Pancreas (tissue), 10 donors: ENCODE results near the gene DNAJC1. TPM values are rescaled to one million over a fixed set of nuclear protein-coding genes. Genes with fewer than 3 reads are reported as not detected.

ENCODE experiments used
- ATAC-seq, 4 donors: fragments of 200-7000 bp; cut with Tn5 transposase; one replicate each; pipeline versions ENCODE4 v1.8.0 to v1.9.1; 2020; ENCODE audit warnings: mild to moderate bottlenecking in 4 of 4, moderate library complexity in 4 of 4
- DNase-seq, 6 donors: peaks; one replicate each; pipeline ENCODE4 v3.0.0-alpha.2; 2020
- FAIRE-seq: peaks from 2 replicates; lab custom pipeline; 2012; peaks lifted over from hg19 to GRCh38; lab: Jason Lieb, UNC
- H3K27ac ChIP-seq, 4 donors: fragments of 200-600 bp; sonication (generic); 1 replicate in 3 of 4; 2 replicates in 1 of 4; pipeline versions ENCODE4 v1.5.0 to v1.8.0; 2020
- H3K27me3 ChIP-seq, 4 donors: fragments of 200-600 bp; one replicate each; pipeline ENCODE4 v1.8.0; 2021
- H3K36me3 ChIP-seq, 3 donors: fragments of 200-600 bp; sonication (generic) in 1 of 3; one replicate each; pipeline versions ENCODE4 v1.5.0 to v1.8.0; 2020 to 2021
- H3K4me1 ChIP-seq, 3 donors: fragments of 200-600 bp; one replicate each; pipeline ENCODE4 v1.8.0; 2021
- H3K4me3 ChIP-seq, 4 donors: fragments of 200-600 bp; sonication (generic) in 2 of 4; one replicate each; pipeline versions ENCODE4 v1.5.0 to v1.8.0; 2020 to 2021
- H3K9me3 ChIP-seq, 4 donors: fragments of 200-600 bp; one replicate each; pipeline ENCODE4 v1.8.0; 2021
- WGBS, 2 donors: extraction: QIAGEN DNeasy Blood & Tissue Kit; methylation state at CpG; one replicate each; pipeline ENCODE4 v1.1.7; 2013; 5-methylcytosine and 5-hydroxymethylcytosine counted together
- intact Hi-C, 3 donors: fragments of 100-400 bp; cut with DNase I; formaldehyde crosslinking; loops; one replicate each; pipeline versions ENCODE4 v1.11.1 to v1.14.2; 2022
- polyA plus RNA-seq, 2 donors: library from polyadenylated mRNA; stranded (reverse); fragments of 200-250 nt; gene quantifications; one replicate each; pipeline ENCODE4 v1.2.3, GENCODE V29; 2013
- total RNA-seq, 6 donors: library from RNA; stranded (reverse); fragmentation: NEBNext Ultra II Directional in 4 of 6; extraction: Animal tissue kit (Norgen Biotek cat#: 25700) in 4 of 6; gene quantifications; one replicate each; pipeline versions ENCODE4 v1.2.1 to v1.2.4, GENCODE V29; 2021 to 2023
- TF ChIP-seq, protein P1 (sequence below), 4 donors: fragments of 200-600 bp; sonication (generic) in 3 of 4; IDR thresholded peaks; one replicate each; pipeline versions ENCODE4 v1.5.0 to v1.8.0; 2021; ENCODE audit warnings: antibody characterized with exemption in 4 of 4
- donor health status: healthy with polysubstance abuse.
- donor health status: DM: no; HTN: no; CAD: no; lungs with moderate emphysema.
- donor health status: DM: no; HTN: no; CAD: no.
- donor health status: control.
- donor health status: control.
- donor health status: Bipolar disorder and iron deficiency.
- donor health status: DM: yes; HTN: yes; CAD: no.
- donor health status: DM: no; HTN: no; CAD: no.
- donor health status: DM: no; HTN: no; CAD: no.
- donor health status: DM: yes; HTN: yes; CAD: no.

Gene DNAJC1
- total and polyA plus RNA-seq, 8 donors = 16.7 to 30.7 (median 22.7) TPM

DNA sequence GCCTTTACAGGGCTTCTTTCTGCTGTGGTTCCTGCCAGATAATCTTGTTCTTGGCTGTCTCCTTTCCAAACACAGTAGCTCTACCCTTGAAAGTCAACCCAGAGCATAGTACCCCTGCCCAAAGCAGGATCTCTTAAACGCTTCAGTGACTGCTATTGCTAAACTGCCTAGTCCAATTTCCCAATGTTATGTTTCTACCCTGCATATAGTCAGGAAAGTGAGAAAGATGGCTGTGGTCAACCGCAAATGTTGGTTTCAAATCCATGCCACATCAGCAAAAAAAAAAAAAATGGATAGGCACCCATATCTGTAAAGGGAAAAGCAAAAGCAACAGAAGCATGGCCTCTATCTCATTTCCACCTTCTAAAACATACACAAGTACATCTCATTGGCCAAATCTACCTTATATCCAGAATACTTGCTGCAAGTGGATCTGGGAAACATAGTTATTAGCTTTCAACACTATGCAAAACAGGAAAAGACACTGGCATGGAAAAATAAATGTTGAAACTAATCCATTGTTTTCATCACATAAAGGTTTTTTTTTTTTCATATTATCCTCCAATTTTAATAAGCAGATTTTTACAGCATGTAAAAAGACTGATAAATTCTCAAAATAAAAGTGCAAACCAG lies 59.8 kb downstream of the DNAJC1 start:
- H3K4me1 ChIP-seq = peaks cover 0 to 6% (median 0%) of the 10 kb centered on the region in 3 donors
- TF ChIP-seq, protein P1, sequence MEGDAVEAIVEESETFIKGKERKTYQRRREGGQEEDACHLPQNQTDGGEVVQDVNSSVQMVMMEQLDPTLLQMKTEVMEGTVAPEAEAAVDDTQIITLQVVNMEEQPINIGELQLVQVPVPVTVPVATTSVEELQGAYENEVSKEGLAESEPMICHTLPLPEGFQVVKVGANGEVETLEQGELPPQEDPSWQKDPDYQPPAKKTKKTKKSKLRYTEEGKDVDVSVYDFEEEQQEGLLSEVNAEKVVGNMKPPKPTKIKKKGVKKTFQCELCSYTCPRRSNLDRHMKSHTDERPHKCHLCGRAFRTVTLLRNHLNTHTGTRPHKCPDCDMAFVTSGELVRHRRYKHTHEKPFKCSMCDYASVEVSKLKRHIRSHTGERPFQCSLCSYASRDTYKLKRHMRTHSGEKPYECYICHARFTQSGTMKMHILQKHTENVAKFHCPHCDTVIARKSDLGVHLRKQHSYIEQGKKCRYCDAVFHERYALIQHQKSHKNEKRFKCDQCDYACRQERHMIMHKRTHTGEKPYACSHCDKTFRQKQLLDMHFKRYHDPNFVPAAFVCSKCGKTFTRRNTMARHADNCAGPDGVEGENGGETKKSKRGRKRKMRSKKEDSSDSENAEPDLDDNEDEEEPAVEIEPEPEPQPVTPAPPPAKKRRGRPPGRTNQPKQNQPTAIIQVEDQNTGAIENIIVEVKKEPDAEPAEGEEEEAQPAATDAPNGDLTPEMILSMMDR (IDR thresholded peaks at IDR 0.05) = no peak
- 91 to 94% methylated on average over 2 of the region's 2 CpGs for WGBS, 2 donors
- FAIRE-seq (no peak), DNase-seq (no peak), ATAC-seq (no peak)
- H3K27ac ChIP-seq = no peak overlapping the region
- intact Hi-C loops = no loop called here
- no peaks in the 10 kb centered on the region for H3K9me3 ChIP-seq
- H3K36me3 ChIP-seq = no peaks in the 10 kb centered on the region
- no peak overlapping the region for H3K4me3 ChIP-seq
- no peaks in the 10 kb centered on the region for H3K27me3 ChIP-seq

DNA sequence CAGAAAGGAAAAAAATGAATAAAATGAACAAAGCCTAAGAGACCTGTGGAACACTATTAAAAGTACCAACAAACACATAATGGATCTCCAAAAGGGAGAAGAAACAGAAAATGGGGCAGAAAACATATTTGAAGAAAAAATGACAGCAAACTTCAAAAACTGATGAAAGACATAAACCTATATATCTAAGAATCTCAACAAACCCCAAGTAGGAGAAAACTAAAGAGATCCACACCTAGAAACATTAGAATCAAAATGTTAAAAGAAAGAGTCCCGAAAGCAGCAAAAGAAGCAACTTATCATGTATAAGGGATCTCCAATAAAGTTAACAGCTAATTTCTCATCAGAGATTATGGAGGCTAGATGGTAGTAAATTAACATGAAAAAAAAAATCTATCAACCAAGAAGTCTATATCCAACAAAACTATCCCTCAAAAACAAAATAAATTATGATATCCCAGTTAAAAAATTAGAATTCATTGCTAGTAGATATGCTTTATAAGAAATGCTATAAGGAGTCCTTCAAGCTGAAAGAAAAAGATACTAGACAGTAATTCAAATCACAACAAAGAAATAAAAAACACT lies 68.0 kb downstream of the DNAJC1 start:
- H3K4me1 ChIP-seq = peaks cover 0 to 5% (median 0%) of the 10 kb centered on the region in 3 donors
- H3K9me3 ChIP-seq = no peaks in the 10 kb centered on the region
- no peaks in the 10 kb centered on the region for H3K27me3 ChIP-seq
- intact Hi-C loops = no loop called here
- no peak for ATAC-seq
- TF ChIP-seq, protein P1 (IDR thresholded peaks at IDR 0.05) = no peak
- WGBS, 2 donors = 94 to 97% methylated on average over 1 of the region's 1 CpG
- no peak overlapping the region for H3K4me3 ChIP-seq
- no peak for DNase-seq
- H3K27ac ChIP-seq = no peak overlapping the region
- FAIRE-seq = no peak
- no peaks in the 10 kb centered on the region for H3K36me3 ChIP-seq

DNA sequence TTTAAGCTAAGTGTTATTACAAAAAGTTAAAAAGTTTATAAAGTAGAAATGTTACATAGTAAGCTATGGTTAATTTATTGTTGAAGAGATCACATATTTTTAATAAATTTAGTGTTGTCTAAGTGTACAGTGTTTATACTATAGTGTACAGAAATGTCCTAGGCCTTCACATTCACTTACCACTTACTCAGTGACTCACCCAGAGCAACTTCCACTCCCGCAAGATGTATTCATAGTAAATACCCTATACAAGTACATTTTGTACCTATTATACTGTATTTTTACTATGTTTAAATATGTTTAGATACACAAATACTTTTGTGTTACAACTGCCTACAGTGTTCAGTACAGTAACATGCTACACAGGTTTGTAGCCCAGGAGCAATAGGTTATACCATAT lies 69.2 kb downstream of the DNAJC1 start:
- no peaks in the 10 kb centered on the region for H3K4me1 ChIP-seq
- H3K27ac ChIP-seq = no peak overlapping the region
- H3K9me3 ChIP-seq = no peaks in the 10 kb centered on the region
- 91 to 100% methylated on average over 1 of the region's 1 CpG for WGBS, 2 donors
- H3K27me3 ChIP-seq = no peaks in the 10 kb centered on the region
- no peak for ATAC-seq
- no peak overlapping the region for H3K4me3 ChIP-seq
- intact Hi-C loops = no loop called here
- no peaks in the 10 kb centered on the region for H3K36me3 ChIP-seq
- no peak for FAIRE-seq
- no peak for DNase-seq
- TF ChIP-seq, protein P1 (IDR thresholded peaks at IDR 0.05) = no peak

DNA sequence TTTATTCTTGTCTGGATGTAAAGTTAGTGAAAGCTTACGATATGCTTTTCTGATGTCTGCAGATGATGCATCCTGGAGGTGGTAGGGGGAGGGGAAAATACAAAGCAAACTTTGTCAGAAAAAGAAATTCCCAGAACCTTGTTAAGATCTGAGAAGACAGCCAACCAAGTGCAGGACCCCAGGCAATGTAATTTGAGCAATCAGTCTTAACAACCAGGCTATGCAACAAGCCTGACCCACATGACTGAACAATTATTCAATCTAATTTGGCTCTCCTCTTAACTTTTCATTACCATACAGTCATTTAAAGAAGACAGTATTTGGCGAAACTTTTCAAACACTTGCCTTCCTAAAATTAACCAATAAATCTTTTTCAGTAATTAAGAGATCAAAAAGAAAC lies 74.5 kb downstream of the DNAJC1 start:
- intact Hi-C loops = no loop called here
- Histone ChIP-seq H3K27me3 (no peaks in the 10 kb centered on the region), H3K27ac (no peak overlapping the region), H3K9me3 (no peaks in the 10 kb centered on the region), H3K36me3 (no peaks in the 10 kb centered on the region), H3K4me1 (no peaks in the 10 kb centered on the region), H3K4me3 (no peak overlapping the region)
- no peak for FAIRE-seq
- TF ChIP-seq, protein P1 (IDR thresholded peaks at IDR 0.05) = no peak
- 96 to 98% methylated on average over 2 of the region's 2 CpGs for WGBS, 2 donors
- no peak for DNase-seq
- no peak for ATAC-seq
